ENCODE results near the gene ERC2.

DNA sequence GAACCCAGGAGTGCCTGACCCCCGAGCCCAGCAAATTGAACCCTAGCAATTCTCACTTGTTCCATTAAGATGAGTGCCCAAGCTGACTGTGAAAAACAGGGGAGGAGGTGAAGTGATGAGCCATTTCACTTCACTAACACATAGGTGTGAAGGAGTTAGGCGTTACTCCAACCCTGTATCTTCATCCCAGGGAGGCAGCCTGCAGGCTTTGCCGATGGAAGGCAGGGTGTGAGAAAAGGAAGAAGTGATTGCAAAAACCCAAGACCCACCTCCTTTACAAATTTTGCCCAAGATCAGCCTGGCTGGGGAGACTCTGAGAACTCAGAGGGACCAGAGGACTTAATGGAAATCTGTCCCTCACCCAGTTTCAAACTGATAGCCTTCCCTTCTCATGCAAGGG is 851.5 kb downstream of the ERC2 start:
- TF ChIP-seq, protein P1, sequence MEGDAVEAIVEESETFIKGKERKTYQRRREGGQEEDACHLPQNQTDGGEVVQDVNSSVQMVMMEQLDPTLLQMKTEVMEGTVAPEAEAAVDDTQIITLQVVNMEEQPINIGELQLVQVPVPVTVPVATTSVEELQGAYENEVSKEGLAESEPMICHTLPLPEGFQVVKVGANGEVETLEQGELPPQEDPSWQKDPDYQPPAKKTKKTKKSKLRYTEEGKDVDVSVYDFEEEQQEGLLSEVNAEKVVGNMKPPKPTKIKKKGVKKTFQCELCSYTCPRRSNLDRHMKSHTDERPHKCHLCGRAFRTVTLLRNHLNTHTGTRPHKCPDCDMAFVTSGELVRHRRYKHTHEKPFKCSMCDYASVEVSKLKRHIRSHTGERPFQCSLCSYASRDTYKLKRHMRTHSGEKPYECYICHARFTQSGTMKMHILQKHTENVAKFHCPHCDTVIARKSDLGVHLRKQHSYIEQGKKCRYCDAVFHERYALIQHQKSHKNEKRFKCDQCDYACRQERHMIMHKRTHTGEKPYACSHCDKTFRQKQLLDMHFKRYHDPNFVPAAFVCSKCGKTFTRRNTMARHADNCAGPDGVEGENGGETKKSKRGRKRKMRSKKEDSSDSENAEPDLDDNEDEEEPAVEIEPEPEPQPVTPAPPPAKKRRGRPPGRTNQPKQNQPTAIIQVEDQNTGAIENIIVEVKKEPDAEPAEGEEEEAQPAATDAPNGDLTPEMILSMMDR (conservative IDR thresholded peaks at IDR 0.05; ENCODE audit: low read length) = no peak
- TF ChIP-seq EZH2phosphoT487 (IDR thresholded peaks at IDR 0.05; ENCODE audit: borderline replicate concordance) = no peak
